NCI-H187 (cell line): ENCODE results near the gene LCE1D.

Experiments used
- DNase-seq, 2 experiments: peaks; one replicate each; lab custom pipeline; 2025; lab: John Stamatoyannopoulos, UW

The LCE1D gene, protein sequence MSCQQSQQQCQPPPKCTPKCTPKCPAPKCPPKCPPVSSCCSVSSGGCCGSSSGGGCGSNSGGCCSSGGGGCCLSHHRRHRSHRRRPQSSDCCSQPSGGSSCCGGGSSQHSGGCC

DNA sequence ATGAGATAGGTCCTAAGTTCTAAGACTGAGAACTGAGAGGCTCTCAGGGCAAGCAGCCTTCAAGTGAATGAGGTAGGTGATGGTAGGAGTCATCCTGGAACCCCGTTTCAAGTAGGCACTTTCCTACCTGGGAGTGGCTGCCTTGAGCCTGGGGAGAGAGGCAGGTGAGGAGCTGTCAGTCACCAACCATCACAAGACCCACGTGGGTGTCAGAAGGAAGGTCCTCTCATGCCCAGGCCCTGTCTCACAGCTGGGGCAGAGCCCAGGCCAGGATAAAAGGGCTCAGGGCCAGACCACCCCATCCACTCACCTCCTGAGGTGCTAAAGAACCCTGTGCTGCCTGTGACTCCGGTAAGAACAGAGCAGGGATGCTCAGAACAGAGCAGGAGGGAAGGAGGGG lies at the start of gene LCE1D:
Gene LCE1D (plus strand): TSS at position 301 of the 400 bp plus-strand sequence. CDS start 1,074 bp downstream, outside the sequence.
- DNase-seq, result no peak

DNA sequence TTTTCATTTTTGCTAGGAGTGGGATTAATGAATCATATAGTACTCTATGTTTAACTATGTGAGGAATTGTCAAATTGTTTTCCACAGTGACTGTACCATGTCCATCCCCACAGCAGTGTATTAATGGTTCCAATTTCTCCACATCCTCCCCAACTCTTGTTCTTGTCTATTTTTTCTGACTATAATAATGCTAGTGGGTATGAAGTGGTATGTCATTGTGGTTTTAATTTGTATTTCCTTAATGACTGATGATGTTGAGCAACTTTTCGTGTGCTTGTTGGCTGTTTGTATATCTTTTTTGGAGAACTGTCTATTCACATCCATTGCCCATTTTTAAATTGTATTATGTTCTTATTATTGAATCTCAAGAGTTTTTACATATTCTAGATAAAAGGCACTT lies 48.7 kb upstream of the LCE1D start:
- DNase-seq, result no peak

DNA sequence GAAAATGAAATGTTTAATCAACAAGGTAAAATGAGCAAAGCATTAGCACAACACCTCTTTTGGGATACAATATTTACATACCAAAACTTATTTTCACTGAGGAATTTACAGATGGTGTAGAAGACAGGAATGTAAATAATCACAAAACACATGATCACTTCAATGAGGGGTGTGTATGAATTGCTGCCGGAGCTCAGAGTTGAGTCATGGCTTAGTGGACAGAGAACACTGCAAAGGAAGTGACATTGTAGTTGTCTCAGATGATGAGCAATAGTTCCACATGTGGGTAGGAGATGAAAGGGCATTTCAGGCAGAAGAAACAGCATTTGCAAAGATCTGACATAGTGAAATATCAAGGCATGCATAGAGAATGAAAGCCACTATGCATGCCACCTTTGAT lies 44.3 kb upstream of the LCE1D start:
- no peak for DNase-seq

DNA sequence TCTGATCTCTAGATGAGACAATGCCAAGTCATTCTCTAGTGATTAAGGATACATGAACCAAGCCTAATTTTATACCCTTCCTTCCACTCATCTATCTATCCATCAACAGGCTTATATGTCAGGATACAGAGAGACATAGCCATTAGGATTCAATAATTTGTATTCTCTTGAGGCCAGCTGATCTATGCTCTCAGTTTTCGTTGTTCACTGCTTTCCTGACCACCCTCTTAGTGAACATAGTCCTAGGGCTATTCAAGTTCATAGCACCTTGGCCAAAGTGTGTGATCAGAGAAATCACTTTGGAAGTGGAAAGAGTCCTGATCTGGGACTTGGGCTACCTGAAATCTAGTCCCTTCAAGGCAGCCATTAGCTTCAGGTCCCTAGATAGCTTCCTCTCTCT lies 42.9 kb upstream of the LCE1D start:
- no peak for DNase-seq

DNA sequence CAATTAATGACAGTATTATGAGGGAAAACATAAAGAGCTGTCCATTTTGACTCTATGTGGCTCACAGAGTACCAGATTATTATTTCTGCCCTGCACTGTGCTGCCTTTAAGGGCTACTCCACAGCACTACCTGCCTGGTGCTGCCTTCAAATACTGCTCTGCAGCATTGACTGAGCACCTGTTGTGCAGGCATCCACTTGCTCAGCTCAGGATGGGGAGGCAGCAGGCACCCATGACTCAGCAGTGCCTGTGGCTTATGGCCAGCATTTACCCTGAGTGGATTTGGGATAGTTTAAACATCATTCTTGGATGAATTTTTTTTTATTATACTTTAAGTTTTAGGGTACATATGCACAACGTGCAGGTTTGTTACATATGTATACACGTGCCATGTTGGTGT lies 39.6 kb upstream of the LCE1D start:
- DNase-seq, result no peak

DNA sequence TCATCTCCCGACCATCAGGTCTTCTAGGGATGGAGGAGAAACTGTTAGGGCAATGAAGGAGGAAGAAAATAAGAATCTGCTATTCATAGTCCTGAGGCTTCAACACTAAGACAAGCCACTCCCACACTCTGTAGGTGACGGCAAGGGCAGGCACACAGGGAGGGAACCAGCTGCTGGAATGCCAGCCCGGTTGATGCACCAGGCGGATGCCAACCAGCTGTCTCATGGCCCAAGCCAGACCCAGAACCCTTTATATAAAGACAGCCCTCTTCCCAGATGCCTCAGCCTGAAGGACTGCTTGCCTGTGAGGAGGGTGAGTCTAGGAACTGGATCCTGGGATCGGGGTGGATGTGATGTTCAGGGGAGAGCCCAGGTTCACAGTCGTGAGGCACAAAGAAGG lies 38.8 kb upstream of the LCE1D start, which contains the start of gene KPRP:
Gene KPRP (plus strand): TSS at position 279 of the 400 bp plus-strand sequence. CDS start 1,564 bp downstream, outside the sequence.
- DNase-seq, result no peak

DNA sequence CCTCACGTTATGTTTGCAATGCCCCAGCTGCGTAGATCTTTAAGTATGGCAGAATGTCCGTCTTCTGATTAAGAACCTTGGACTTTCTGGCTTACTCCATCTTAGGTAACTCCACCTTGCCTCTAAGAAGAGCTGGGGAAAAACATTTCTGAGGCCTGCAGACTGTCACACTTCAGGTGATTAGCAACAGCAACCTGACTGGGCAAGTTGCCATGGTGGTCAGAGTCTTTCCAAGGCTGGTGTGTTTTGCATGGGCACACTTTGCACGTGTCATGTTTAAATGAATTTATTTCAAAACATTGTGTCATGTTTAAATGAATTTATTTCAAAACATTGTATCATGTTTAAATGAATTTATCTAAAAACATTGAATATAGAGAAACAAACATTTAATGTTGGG lies 37.9 kb upstream of the LCE1D start:
- DNase-seq, result no peak

DNA sequence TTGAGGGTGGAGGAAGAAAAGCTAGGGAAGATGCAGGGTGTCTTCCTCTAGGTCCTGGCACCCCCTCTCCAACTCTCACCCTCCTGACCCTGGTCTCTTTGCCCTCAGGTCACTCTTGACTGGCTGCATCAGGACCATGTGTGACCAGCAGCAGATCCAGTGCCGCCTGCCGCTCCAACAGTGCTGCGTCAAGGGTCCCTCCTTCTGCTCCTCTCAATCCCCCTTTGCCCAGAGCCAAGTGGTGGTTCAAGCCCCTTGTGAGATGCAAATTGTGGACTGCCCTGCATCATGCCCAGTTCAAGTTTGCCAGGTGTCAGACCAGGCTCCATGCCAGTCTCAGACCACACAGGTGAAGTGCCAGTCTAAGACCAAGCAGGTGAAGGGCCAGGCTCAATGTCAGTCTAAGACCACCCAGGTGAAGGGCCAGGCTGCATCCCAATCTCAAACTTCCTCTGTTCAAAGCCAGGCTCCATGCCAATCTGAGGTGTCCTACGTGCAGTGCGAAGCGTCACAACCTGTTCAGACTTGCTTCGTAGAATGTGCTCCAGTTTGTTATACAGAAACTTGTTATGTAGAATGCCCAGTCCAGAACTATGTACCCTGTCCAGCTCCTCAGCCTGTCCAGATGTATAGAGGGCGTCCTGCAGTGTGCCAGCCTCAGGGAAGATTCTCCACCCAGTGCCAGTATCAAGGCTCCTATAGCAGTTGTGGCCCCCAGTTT lies 36.9 kb upstream of the LCE1D start:
- no peak for DNase-seq

DNA sequence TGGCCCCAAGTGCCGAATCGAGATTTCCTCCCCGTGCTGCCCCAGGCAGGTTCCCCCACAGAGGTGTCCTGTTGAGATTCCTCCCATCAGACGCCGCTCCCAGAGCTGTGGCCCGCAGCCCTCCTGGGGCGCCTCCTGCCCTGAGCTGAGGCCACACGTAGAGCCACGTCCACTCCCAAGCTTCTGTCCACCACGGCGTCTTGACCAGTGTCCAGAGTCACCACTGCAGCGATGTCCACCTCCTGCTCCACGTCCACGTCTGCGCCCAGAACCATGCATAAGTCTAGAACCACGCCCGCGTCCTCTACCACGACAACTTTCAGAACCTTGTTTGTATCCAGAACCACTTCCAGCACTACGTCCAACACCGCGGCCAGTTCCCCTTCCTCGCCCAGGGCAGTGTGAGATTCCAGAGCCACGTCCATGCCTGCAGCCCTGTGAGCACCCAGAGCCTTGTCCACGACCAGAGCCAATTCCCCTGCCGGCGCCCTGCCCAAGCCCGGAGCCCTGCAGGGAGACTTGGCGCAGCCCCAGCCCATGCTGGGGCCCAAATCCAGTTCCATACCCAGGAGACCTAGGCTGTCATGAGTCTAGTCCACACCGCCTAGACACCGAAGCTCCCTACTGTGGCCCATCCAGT lies 35.9 kb upstream of the LCE1D start:
- no peak for DNase-seq

DNA sequence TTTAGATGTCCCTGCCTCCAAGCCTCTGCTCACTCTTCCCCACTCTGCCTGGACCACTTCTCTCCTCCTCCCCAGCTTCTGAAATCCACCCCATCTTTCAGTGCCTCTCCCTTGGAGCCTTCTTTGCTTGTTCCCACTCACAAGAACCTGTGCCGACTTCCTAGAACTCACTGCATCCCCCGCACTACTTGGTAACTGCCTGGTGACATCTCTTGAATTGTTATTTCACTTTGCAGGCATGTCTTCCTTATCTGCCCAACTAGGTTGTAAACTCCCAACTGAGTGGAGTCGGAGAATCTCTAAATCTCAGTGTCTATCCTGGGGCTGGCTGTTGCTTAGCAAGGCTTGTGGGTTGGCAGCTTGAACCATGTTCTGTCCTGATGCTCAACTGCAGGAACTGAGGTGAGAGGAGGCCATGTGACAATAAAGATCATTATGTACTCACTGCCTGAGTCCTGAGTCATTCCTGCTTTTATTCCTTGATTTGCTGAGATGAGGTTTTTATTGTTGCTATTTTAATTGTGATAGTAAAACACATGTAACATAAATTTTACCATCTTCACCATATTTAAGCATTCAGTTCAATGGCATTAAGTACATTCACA lies 34.8 kb upstream of the LCE1D start:
- no peak for DNase-seq

DNA sequence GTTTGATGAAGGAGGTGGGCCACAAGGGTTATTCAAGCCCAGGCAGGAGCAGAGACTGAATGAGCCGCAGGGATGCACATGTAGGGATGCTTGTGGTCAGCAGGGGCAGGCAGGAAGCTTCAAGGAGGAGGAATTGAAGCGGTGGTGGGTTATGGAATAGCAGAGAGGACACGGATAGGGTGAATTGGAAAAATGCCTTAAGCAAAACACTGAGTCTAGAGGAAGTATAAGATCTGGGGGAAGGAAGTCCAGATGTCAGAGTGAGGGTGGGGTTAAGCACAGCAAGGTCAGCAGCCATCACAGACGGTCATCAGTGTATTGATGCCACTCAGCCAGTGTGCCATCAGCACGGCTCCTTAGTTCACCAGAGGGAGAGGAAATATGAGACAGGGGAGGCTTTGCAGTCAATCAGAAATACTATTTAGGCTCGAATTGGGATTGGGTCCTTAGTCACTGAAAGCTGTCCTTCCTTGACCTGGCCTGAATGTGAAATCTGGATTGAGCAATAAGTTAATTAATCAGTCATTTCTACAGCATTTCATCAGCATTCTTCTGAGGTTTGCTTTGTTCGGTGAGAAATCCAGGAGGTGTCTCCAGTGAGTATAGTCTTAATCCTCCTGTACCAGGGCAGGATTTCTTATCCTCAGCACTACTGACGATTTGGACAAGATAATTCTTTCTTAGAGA lies 27.5 kb upstream of the LCE1D start:
- no peak for DNase-seq

DNA sequence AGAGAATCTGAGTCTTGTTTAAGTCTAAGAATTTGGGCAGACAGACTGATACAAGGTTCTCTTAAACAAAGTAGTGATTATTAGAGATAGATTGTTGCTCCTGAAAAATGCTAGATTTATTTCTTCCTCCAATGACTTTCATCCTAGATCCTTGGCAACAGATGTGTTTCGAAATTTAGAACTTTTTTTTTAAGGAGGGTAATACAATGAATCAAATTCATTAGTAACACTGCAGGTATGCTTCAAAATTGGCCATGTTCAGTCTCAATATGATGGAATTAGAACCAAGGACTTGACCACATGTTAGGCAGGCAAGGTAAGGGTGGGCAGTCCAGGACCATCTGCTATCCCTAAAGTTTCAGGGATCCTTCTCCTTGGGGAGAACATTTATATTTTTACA lies 26.1 kb upstream of the LCE1D start:
- DNase-seq, result no peak

DNA sequence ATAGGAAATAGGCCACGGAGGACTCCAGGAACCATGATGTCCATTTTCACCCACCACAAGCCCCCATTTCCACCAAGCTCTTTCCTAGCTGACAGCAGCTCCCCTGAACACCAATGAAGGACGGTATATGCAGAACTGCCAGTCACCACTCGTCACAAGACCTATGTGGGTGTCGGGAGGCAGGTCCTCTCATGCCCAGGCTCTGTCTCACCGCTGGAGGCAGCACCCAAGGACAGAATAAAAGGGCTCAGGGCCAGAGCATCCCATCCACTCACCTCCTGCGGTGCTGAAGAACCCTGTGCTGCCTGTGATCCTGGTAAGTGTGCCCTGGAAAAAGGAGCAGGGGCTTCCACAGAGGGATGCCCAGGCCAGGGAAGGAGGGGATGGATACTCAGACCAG lies 21.6 kb upstream of the LCE1D start, which contains the start of gene LCE1F:
Gene LCE1F (plus strand): TSS at position 266 of the 400 bp plus-strand sequence. CDS start 1,232 bp downstream, outside the sequence.
- no peak for DNase-seq

DNA sequence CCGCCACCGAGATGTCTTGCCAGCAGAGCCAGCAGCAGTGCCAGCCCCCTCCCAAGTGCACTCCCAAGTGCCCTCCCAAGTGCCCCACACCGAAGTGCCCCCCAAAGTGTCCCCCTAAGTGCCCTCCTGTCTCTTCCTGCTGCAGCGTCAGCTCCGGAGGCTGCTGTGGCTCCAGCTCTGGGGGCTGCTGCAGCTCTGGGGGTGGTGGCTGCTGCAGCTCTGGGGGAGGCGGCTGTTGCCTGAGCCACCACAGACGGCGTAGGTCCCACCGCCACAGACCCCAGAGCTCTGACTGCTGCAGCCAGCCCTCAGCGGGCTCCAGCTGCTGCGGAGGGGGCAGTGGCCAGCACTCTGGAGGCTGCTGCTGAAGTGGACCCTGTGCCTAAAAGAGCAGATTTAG lies 20.2 kb upstream of the LCE1D start:
- DNase-seq, result no peak

DNA sequence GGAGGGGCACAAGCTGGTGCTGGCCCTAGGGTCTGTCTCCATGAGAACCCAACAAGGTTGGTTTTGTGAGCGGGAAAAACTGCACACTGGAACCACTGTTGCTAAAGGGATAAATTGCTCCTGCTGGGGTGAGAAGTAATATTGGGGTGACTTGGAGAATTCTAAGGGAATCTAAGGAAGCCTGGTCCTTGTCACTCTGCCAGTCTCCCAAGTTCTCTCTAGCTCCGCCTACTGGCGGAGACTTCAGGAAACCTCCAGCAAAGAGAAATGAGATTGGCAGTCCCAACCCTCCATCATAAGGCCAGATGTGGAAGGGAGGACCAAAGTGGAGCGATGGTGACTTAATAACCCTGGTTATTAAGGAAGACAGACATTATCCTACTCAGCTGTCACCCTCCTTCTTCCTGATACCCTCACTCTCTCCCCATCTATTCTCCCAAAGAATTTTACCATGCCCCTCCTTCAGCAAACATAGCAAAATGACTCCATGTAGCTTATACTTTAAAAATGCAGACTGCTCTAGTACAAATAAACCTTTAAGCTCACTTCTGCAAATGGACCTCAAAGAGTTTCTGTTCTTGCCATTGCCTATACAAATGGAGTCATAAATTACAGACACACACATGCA lies 18.9 kb upstream of the LCE1D start:
- DNase-seq, result no peak

DNA sequence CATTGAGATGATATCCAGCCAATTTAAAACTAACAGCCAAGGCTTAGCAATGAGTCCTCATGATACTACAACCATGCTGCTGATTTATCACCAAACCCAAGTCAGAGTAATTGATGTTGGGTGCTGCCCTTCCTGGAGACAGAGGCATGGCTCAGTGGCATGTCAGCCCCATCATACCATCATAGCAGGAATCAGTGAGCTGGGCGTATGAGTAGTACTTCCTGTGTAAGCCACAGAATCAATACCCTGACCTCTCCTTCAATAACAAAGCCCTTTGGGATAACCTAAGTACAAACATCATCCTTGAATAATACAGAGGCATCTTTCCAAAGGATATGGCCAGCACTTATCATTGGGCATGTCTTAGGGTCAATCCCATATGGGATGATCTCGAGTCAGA lies 13.4 kb upstream of the LCE1D start:
- DNase-seq, result no peak

DNA sequence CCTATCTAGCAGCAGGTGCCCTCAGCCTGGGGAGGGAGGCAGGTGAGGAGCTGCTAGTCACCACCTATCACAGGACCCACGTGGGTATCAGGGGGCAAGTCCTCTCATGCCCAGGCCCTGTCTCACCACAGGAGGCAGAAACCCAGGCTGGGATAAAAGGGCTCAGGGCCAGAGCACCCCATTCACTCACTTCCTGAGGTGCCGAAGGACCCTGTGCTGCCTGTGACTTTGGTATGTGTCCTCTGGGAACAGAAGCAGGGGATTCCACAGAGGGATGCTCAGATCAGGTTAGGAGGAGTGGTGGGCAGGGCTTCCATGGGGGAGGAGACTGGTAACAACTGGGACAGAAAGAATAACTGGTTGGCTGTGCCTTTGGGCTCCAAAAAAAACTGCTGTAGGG lies 10.4 kb upstream of the LCE1D start, which contains the start of gene LCE1E:
Gene LCE1E (plus strand): TSS at position 181 of the 400 bp plus-strand sequence. CDS start 1,043 bp downstream, outside the sequence.
- no peak for DNase-seq

DNA sequence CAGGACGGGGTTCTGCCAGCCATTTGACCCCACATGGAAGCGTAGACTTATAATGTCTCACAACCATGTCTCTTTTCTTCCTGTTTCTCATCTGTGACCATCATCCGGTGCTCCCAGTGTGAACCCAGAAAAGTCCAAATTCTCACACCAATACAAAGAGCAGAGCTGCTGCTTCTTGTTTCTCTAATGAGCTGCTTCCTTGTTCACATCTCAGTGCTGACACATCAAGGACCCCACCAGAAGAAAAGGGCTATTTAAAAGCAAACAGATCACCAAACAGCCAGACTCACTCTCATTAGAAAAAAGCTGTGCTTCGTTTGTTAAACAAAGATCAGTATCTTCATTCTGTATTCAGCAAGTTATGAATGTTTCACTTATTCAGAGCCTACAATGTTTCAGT lies 835 bp upstream of the LCE1D start:
- DNase-seq, result no peak

DNA sequence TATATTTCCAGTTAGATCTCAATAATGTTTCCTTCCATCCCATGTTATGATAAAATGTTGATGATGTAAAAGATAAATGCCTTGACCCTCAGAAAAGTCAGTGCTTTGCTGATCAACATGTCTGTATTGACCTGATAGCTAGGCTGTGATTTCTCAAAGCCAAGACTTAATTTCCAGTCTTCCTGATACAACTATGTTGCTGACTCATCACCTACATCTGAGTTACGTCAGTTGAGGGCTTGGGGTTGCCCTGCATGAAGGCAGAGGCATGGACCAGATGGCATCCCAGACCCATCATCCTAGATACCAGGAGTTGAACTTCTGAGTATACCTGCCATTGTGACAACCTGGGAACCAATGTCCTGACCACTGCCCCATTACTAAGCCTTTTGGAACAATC lies 4.8 kb downstream of the LCE1D start:
- no peak for DNase-seq

DNA sequence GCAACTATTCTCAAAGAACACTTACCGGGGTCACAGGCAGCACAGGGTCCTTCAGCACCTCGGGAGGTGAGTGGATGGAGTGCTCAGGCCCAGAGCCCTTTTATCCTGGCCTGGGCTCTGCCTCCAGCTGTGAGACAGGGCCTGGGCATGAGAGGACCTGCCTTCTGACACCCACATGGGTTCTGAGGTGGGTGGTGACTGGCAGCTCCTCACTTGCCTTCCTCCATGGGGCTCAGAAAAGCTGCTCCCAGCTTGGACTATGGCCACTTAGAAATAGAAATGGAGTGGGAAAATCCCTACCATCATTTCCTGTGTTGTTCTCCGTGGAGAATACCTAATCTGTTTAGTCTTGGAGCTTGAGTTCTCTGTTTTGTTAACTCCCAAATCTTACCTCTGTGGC lies 10.1 kb downstream of the LCE1D start, which contains the start of gene LCE1C:
Gene LCE1C (minus strand): TSS at position 76 of the 400 bp plus-strand sequence. CDS start 1,173 bp downstream, outside the sequence.
- no peak for DNase-seq

DNA sequence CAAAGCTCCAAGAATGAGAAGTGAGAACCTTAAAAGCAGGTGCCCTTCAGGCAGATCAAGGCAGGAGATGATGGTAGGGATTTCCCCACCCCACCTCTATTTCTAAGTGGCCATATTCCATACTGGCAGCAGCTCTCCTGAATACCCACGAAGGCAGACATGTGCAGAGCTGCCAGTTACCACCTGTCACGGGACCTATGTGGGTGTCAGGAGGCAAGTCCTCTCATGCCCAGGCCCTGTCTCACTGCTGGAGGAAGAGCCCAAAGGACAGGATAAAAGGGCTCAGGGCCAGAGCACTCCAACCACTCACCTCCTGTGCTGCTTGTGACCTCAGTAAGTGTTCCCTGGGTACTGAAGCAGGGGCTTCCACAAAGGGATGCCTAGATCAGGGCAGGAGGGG lies 14.5 kb downstream of the LCE1D start:
- DNase-seq, result no peak

DNA sequence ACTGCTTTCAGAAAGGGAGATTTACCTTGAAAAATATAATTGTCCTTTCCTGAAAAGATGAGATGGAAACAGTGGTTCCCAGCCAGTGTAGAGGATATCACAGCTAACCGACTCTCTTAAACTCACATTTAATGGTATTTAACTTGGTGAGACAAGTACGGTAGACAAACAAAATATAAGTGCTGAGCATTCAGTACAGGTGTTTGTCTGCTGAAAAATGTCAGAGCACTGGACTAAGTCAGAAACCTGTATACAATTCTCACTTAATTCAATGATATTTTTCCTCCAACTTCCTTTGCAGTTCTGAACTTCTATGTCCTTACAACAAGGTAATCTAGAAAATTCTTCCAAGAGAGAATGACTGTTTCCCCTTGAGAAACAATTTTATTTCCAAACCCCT lies 15.2 kb downstream of the LCE1D start, which contains the start of gene LCE1B:
Gene LCE1B (plus strand): TSS at position 301 of the 400 bp plus-strand sequence. CDS start 476 bp downstream, outside the sequence.
- DNase-seq, result no peak
